H1 (cell line): ENCODE results near the gene DIPK1A.

Experiments
- CBX5 ChIP-seq: fragments of 300-800, 300-1000 bp; sonication (generic); IDR thresholded peaks from 2 replicates; pipeline ENCODE4 v1.7.1; 2016; ENCODE audit warnings: antibody characterized with exemption, low read length, low read depth
- POLR2A ChIP-seq, 2 experiments: IDR thresholded peaks; 1 replicate in 1 of 2; 2 replicates in 1 of 2; pipeline ENCODE4 v1.6.1; 2011; ENCODE audit warnings: low read depth in 2 of 2, low read length in 2 of 2, mild to moderate bottlenecking in 2 of 2; ENCODE audit errors: control extremely low read depth in 1 of 2
- POLR2AphosphoS5 ChIP-seq: IDR thresholded peaks from 2 replicates; pipeline ENCODE4 v1.6.1; 2011; ENCODE audit warnings: low read depth, low read length
- RFX5 ChIP-seq: IDR thresholded peaks from 2 replicates; pipeline ENCODE4 v1.6.1; 2011; ENCODE audit warnings: low read depth, low read length, improper control_type of control experiment, borderline replicate concordance
- SAP30 ChIP-seq: fragments of 300-600 bp; sonication (generic); IDR thresholded peaks from 2 replicates; pipeline ENCODE4 v1.7.1; 2012; ENCODE audit warnings: low read length, moderate library complexity, mild to moderate bottlenecking, inconsistent platforms; ENCODE audit not compliant: insufficient read depth, insufficient replicate concordance

GRCh38 chr1:92848201-92848600, 113.1 kb downstream of the DIPK1A start:
- TF ChIP-seq POLR2AphosphoS5 (no peak), SAP30 (no peak), POLR2A (IDR thresholded peaks at IDR 0.05; ENCODE audit: control extremely low read depth in 1 of 2, low read depth in 2 of 2, low read length in 2 of 2) (no peak), CBX5 (no peak), RFX5 (no peak)
